ENCODE measurements around the gene EMP3.

EMP3 gene

GRCh38 chr19:48372904-48373303, 47.6 kb downstream of the EMP3 start:
- no peaks in the 10 kb centered on the region for H3K9me3 Mint-ChIP-seq
- no peaks in the 10 kb centered on the region for H3K27me3 Mint-ChIP-seq
- H3K4me3 Mint-ChIP-seq = no peak overlapping the region
- no peak overlapping the region for H3K27ac Mint-ChIP-seq
- no peaks in the 10 kb centered on the region for H3K36me3 Mint-ChIP-seq
- no peaks in the 10 kb centered on the region for H3K4me1 Mint-ChIP-seq

GRCh38 chr19:48373567-48373966, 48.2 kb downstream of the EMP3 start:
- Mint-ChIP-seq H3K4me3 (no peak overlapping the region), H3K9me3 (no peaks in the 10 kb centered on the region), H3K27ac (no peak overlapping the region), H3K36me3 (no peaks in the 10 kb centered on the region), H3K4me1 (no peaks in the 10 kb centered on the region), H3K27me3 (no peaks in the 10 kb centered on the region)

- no peaks in the 10 kb centered on the region for H3K4me1 Mint-ChIP-seq
- H3K4me3 Mint-ChIP-seq = no peak overlapping the region
- H3K36me3 Mint-ChIP-seq = no peaks in the 10 kb centered on the region
- no peak overlapping the region for H3K27ac Mint-ChIP-seq
- H3K27me3 Mint-ChIP-seq = no peaks in the 10 kb centered on the region
- H3K9me3 Mint-ChIP-seq = no peaks in the 10 kb centered on the region
Measured at GRCh38 chr19:48378194-48378570, 52.8 kb downstream of the EMP3 start.

- no peaks in the 10 kb centered on the region for H3K4me1 Mint-ChIP-seq
- H3K27me3 Mint-ChIP-seq = no peaks in the 10 kb centered on the region
- H3K27ac Mint-ChIP-seq = peak overlapping the region; percentile 19
- H3K4me3 Mint-ChIP-seq = no peak overlapping the region
- H3K36me3 Mint-ChIP-seq = no peaks in the 10 kb centered on the region
- H3K9me3 Mint-ChIP-seq = no peaks in the 10 kb centered on the region
Measured at GRCh38 chr19:48379058-48379457, 53.7 kb downstream of the EMP3 start.

Data from activated naive CD4-positive, alpha-beta T cell treated with anti-CD3 and anti-CD28 coated beads, Interleukin-2, amount 50 U/mL, for 24 hours (primary cell).